Measurements from ENCODE around the gene ICAM3. TPM values are rescaled to one million over a fixed set of nuclear protein-coding genes. Genes with fewer than 3 reads are reported as not detected.

The ICAM3 gene
- total and polyA plus RNA-seq, 8 donors = 5.2 to 13.8 (median 6.4) TPM

- H3K27ac ChIP-seq = no peak overlapping the region
- no peak for FAIRE-seq
- H3K36me3 ChIP-seq = peaks cover 0 to 3% (median 0%) of the 10 kb centered on the region in 3 donors
- no peaks in the 10 kb centered on the region for H3K4me1 ChIP-seq
- H3K27me3 ChIP-seq = no peaks in the 10 kb centered on the region
- ATAC-seq = no peak
- no peak for DNase-seq
- 83 to 91% methylated on average over 5 of the region's 5 CpGs for WGBS, 2 donors
- no peak overlapping the region for H3K4me3 ChIP-seq
- TF ChIP-seq, protein P1, sequence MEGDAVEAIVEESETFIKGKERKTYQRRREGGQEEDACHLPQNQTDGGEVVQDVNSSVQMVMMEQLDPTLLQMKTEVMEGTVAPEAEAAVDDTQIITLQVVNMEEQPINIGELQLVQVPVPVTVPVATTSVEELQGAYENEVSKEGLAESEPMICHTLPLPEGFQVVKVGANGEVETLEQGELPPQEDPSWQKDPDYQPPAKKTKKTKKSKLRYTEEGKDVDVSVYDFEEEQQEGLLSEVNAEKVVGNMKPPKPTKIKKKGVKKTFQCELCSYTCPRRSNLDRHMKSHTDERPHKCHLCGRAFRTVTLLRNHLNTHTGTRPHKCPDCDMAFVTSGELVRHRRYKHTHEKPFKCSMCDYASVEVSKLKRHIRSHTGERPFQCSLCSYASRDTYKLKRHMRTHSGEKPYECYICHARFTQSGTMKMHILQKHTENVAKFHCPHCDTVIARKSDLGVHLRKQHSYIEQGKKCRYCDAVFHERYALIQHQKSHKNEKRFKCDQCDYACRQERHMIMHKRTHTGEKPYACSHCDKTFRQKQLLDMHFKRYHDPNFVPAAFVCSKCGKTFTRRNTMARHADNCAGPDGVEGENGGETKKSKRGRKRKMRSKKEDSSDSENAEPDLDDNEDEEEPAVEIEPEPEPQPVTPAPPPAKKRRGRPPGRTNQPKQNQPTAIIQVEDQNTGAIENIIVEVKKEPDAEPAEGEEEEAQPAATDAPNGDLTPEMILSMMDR (IDR thresholded peaks at IDR 0.05) = no peak
- intact Hi-C loops (cut with DNase I) = no loop called here
- H3K9me3 ChIP-seq = no peaks in the 10 kb centered on the region
Measured at GRCh38 chr19:10306327-10306726, 33.1 kb downstream of the ICAM3 start.

DNA sequence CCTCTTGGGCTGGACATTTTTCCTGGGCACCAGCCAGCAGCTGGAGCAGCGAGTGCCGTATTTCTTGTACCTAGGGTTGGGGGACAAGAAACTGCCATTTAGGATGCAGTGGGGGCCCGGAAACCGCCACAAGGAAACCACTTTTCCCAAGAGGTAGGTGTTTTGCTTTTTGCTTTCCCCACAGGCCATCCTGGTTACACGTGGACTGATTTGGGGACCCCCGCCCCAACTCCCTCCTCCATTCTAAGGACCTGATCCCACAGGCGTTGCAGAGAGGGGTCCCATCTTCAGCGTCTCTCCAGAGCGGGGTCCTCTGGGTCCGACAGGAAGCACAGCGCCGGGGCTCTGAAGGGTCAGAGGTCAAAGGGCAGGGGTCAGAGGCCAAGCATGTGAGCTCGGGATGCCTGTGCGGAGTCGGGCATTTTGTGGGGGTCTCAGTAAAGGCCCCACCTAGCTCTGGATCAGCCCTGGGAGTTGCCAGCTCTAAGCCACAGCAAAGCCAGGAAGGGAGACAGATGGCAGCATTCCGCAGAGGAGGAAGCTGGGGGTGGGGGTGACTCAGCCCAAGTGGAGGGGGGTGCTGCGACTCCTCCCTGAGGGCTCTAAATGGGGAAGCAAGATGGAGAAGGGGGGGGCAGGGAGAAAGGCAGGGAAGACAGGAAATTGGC lies 34.2 kb downstream of the ICAM3 start:
- FAIRE-seq (no peak), DNase-seq (no peak), ATAC-seq (peak in 2 of 4 donors; percentile 53 to 78)
- peaks cover 0 to 3% (median 0%) of the 10 kb centered on the region in 3 donors for H3K36me3 ChIP-seq
- H3K4me1 ChIP-seq = no peaks in the 10 kb centered on the region
- 83 to 85% methylated on average over 17 of the region's 17 CpGs for WGBS, 2 donors
- no peak overlapping the region for H3K4me3 ChIP-seq
- no peak overlapping the region for H3K27ac ChIP-seq
- intact Hi-C loops (cut with DNase I) = no loop called here
- no peaks in the 10 kb centered on the region for H3K27me3 ChIP-seq
- TF ChIP-seq, protein P1 (IDR thresholded peaks at IDR 0.05) = no peak
- H3K9me3 ChIP-seq = no peaks in the 10 kb centered on the region

DNA sequence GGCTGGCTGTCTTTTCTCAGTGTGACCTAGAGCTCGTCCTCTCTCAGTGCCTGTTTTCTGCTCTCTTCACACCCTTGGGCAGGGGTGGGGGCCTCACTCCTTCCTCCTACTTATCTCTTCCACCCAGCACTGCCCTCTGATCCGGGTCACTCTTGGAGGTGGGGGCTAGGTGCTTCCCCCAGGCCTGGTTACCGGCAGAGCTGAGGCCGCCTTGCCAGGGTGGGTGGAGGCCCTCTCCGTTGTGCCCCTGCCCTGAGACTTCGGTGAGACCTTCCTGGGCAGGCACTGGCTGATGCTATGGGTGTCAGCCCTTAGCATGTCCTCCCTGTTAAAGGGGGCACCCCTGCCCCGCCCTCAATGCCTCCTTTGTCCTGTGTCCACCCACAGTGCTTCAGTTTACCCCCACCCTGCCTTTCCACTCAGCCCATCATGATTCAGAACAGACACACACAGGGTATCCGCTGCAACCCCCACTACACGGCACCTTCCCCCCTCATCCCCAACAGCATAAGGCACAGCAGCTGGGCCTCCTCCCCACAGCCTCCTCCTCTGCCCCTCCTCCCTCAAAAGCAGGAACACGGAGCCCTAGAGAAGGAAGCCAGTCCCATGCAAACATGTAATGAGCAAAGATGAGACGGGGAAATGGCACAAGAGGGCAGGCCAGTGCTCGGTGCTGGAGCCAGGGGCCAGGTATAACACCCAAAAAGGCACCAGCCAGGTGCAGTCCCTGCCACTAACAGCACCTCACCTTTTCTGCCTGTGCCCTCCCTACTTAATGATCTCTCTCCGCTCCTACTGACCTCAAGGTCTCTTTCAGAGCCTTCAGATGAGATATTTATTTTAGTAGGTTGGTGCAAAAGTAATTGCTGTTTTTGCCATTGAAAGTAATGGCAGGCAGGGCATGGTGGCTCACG lies 39.6 kb downstream of the ICAM3 start:
- no peaks in the 10 kb centered on the region for H3K36me3 ChIP-seq
- TF ChIP-seq, protein P1 (IDR thresholded peaks at IDR 0.05) = no peak
- intact Hi-C loops (cut with DNase I) = no loop called here
- DNase-seq (peak in 1 of 6 donors; percentile 23), ATAC-seq (peak in 2 of 4 donors; percentile 19 to 38), FAIRE-seq (no peak)
- H3K4me3 ChIP-seq = no peak overlapping the region
- H3K27ac ChIP-seq = no peak overlapping the region
- H3K9me3 ChIP-seq = no peaks in the 10 kb centered on the region
- peaks cover 0 to 8% (median 7%) of the 10 kb centered on the region in 3 donors for H3K4me1 ChIP-seq
- WGBS, 2 donors = 34 to 45% methylated on average over 14 of the region's 14 CpGs
- H3K27me3 ChIP-seq = peaks cover 0 to 6% (median 0%) of the 10 kb centered on the region in 4 donors

- no peaks in the 10 kb centered on the region for H3K9me3 ChIP-seq
- no peak for FAIRE-seq
- intact Hi-C loops (cut with DNase I) = no loop called here
- no peak overlapping the region for H3K27ac ChIP-seq
- DNase-seq = no peak
- no peaks in the 10 kb centered on the region for H3K36me3 ChIP-seq
- 9 to 10% methylated on average over 56 to 58 of the region's 58 CpGs for WGBS, 2 donors
- H3K4me1 ChIP-seq = peaks cover 11 to 13% (median 12%) of the 10 kb centered on the region in 3 donors
- no peak for ATAC-seq
- peaks cover 0 to 31% (median 5%) of the 10 kb centered on the region in 4 donors for H3K27me3 ChIP-seq
- TF ChIP-seq, protein P1 (IDR thresholded peaks at IDR 0.05) = no peak
- peak overlapping the region in 1 of 4 donors; percentile 39 for H3K4me3 ChIP-seq
Measured at GRCh38 chr19:10295847-10296591, 43.4 kb downstream of the ICAM3 start.
